GM18499 (cell line): ENCODE data around the gene LSM14A.
"Not testable (repeated sequence)": the region's sequence is repeated elsewhere in the genome, so short reads cannot be mapped to it uniquely, and the experiment has no call there.

ENCODE experiments used
- ATAC-seq: cut with Tn5 transposase; IDR thresholded peaks from one replicate; pipeline ENCODE4 v1.9.1; 2021; ENCODE audit warnings: moderate number of reproducible peaks; ENCODE audit not compliant: insufficient read depth, unreplicated experiment

The LSM14A gene

GRCh38 chr19:34248941-34249340, 76.6 kb downstream of the LSM14A start:
- no peak for ATAC-seq

GRCh38 chr19:34253167-34253566, 80.9 kb downstream of the LSM14A start:
- ATAC-seq: not testable (repeated sequence)

- not testable (repeated sequence) for ATAC-seq
Measured at GRCh38 chr19:34253681-34254045, 81.4 kb downstream of the LSM14A start.

GRCh38 chr19:34254046-34254697, 81.9 kb downstream of the LSM14A start, which contains the start of gene GARRE1:
TSS of gene GARRE1 (plus strand) at chr19:34254554. CDS start at chr19:34300474, 45,920 bp downstream.
- ATAC-seq: no peak

GRCh38 chr19:34254698-34255432, 82.6 kb downstream of the LSM14A start:
- ATAC-seq: no peak

- ATAC-seq: no peak
Measured at GRCh38 chr19:34255546-34255945, 83.2 kb downstream of the LSM14A start.

GRCh38 chr19:34256835-34257558, 84.7 kb downstream of the LSM14A start:
- no peak for ATAC-seq

- ATAC-seq: no peak
Measured at GRCh38 chr19:34257559-34257924, 85.2 kb downstream of the LSM14A start.

GRCh38 chr19:34259367-34260095, 87.2 kb downstream of the LSM14A start:
- ATAC-seq: no peak

GRCh38 chr19:34260771-34261173, 88.5 kb downstream of the LSM14A start:
- ATAC-seq: no peak

GRCh38 chr19:34261334-34262109, 89.2 kb downstream of the LSM14A start:
- no peak for ATAC-seq

- ATAC-seq: no peak
Measured at GRCh38 chr19:34263745-34264237, 91.5 kb downstream of the LSM14A start.

GRCh38 chr19:34265221-34265650, 92.9 kb downstream of the LSM14A start:
- ATAC-seq: no peak

- no peak for ATAC-seq
Measured at GRCh38 chr19:34269081-34269480, 96.8 kb downstream of the LSM14A start.

GRCh38 chr19:34269489-34269888, 97.2 kb downstream of the LSM14A start:
- no peak for ATAC-seq

GRCh38 chr19:34269968-34270621, 97.8 kb downstream of the LSM14A start:
- ATAC-seq: no peak

- ATAC-seq: no peak
Measured at GRCh38 chr19:34273121-34273520, 100.8 kb downstream of the LSM14A start.

GRCh38 chr19:34274284-34274826, 102.1 kb downstream of the LSM14A start:
- no peak for ATAC-seq
